GM12878 (cell line): ENCODE results near the gene CTSC. TPM values are rescaled to one million over a fixed set of nuclear protein-coding genes. Genes with fewer than 3 reads are reported as not detected.

Experiments
- ATAC-seq: fragments of 200-7000 bp; cut with Tn5 transposase; 3 replicates; pipeline ENCODE4 v1.9.1; 2020; ENCODE audit warnings: mild to moderate bottlenecking, moderate library complexity
- BruUV-seq: library from RNA; stranded (reverse); fragments of 400-500 nt; replicated peaks from 2 replicates; lab custom pipeline; 2021; lab: Mats Ljungman, UMichigan
- CTCF ChIA-PET: fragments of 300-600 bp; sonication (Branson Sonifier 250); formaldehyde crosslinking; extraction: SDS; loops from one replicate; lab custom pipeline; 2021; ENCODE audit warnings: inconsistent platforms; lab: Yijun Ruan, JAX
- POLR2A ChIA-PET: fragments of 350-600 bp; formaldehyde crosslinking; extraction: SDS; loops from one replicate; lab custom pipeline; 2021; ENCODE audit warnings: inconsistent platforms; lab: Charles Lee
- RAD21 ChIA-PET: fragments of 300-600 bp; sonication (Branson Sonifier 250); formaldehyde crosslinking; loops from one replicate; lab custom pipeline; 2023; ENCODE audit warnings: antibody characterized with exemption; ENCODE audit not compliant: unreplicated experiment; lab: Charles Lee
- SMC1A ChIA-PET: fragments of 300-600 bp; sonication (Branson Sonifier 250); formaldehyde crosslinking; loops from one replicate; lab custom pipeline; 2023; ENCODE audit not compliant: unreplicated experiment, uncharacterized antibody; lab: Charles Lee
- DNase-seq: peaks from one replicate; pipeline ENCODE4 v3.0.0-alpha.2; 2011; ENCODE audit warnings: low read depth, low spot score
- FAIRE-seq: peaks from 3 replicates; lab custom pipeline; 2011; peaks lifted over from hg19 to GRCh38; lab: Jason Lieb, UNC
- H2AFZ ChIP-seq: 2 replicates; pipeline ENCODE4 v1.6.0; 2011; ENCODE audit warnings: low read depth, low read length, control low read depth; ENCODE audit not compliant: control insufficient read depth
- H3K27ac ChIP-seq: 2 replicates; pipeline ENCODE4 v1.5.1; 2011; ENCODE audit warnings: control low read depth; ENCODE audit not compliant: control insufficient read depth, insufficient read depth
- H3K27me3 ChIP-seq, 2 experiments: replicated peaks in 1 of 2; 2 replicates each; pipeline versions ENCODE4 v1.6.0 to v1.6.1; 2011; ENCODE audit warnings: low read length in 1 of 2; ENCODE audit not compliant: control insufficient read depth in 2 of 2, insufficient read depth in 2 of 2
- H3K36me3 ChIP-seq, 2 experiments: 2 replicates each; pipeline ENCODE4 v1.5.1; 2011; ENCODE audit warnings: low read length in 1 of 2; ENCODE audit not compliant: control insufficient read depth in 2 of 2, insufficient read depth in 2 of 2
- H3K4me1 ChIP-seq: 2 replicates; pipeline ENCODE4 v1.6.1; 2011; ENCODE audit warnings: mild to moderate bottlenecking, low read length, moderate library complexity, mixed read lengths; ENCODE audit not compliant: control insufficient read depth, insufficient read depth
- H3K4me2 ChIP-seq: 2 replicates; pipeline ENCODE4 v1.6.0; 2011; ENCODE audit warnings: control low read depth; ENCODE audit not compliant: control insufficient read depth, insufficient read depth
- H3K4me3 ChIP-seq: fragments of 200-600 bp; sonication (generic); 2 replicates; pipeline ENCODE4 v1.5.1; 2016
- H3K79me2 ChIP-seq: 2 replicates; pipeline ENCODE4 v1.6.0; 2011; ENCODE audit warnings: low read length; ENCODE audit not compliant: control insufficient read depth, insufficient read depth
- H3K9ac ChIP-seq: 2 replicates; pipeline ENCODE4 v1.8.0; 2011; ENCODE audit warnings: low read length, control low read depth, mixed read lengths; ENCODE audit not compliant: control insufficient read depth, insufficient read depth
- H3K9me3 ChIP-seq: replicated peaks from 3 replicates; pipeline ENCODE4 v1.5.1; 2011; ENCODE audit warnings: mild to moderate bottlenecking, low read length; ENCODE audit not compliant: control insufficient read depth, insufficient read depth
- H4K20me1 ChIP-seq: 2 replicates; pipeline ENCODE4 v1.6.0; 2011; ENCODE audit not compliant: control insufficient read depth, insufficient read depth
- BMI1 ChIP-seq: fragments of 450-650 bp; IDR thresholded peaks from 2 replicates; pipeline ENCODE4 v1.6.1; 2016; ENCODE audit warnings: mild to moderate bottlenecking, moderate library complexity, borderline replicate concordance
- EED ChIP-seq: sonication (generic); IDR thresholded peaks from 2 replicates; pipeline ENCODE4 v1.6.1; 2016; ENCODE audit warnings: antibody characterized with exemption, low read depth
- SMAD5 ChIP-seq: IDR thresholded peaks from 2 replicates; pipeline ENCODE4 v1.6.1; 2016; ENCODE audit warnings: antibody characterized with exemption, low read depth
- ZZZ3 ChIP-seq: IDR thresholded peaks from 2 replicates; pipeline ENCODE4 v1.6.1; 2011; ENCODE audit warnings: low read depth; ENCODE audit not compliant: control insufficient read depth, insufficient read length
- WGBS: methylation state at CpG from one replicate; pipeline ENCODE4 v1.1.6; 2016; ENCODE audit warnings: low lambda C conversion rate; ENCODE audit not compliant: insufficient replicate concordance, insufficient coverage; ENCODE audit errors: missing lambda C conversion rate; 5-methylcytosine and 5-hydroxymethylcytosine counted together
- in situ Hi-C: fragments of 300-500 bp; cut with MboI; formaldehyde crosslinking; loops from 9 replicates; pipeline ENCODE4 v1.14.3; 2018; ENCODE audit warnings: mixed read lengths
- intact Hi-C: fragments of 100-400 bp; cut with micrococcal nuclease; formaldehyde crosslinking; loops from one replicate; pipeline ENCODE4 v1.14.2; 2022; ENCODE audit not compliant: unreplicated experiment
- polyA plus RNA-seq, 11 experiments: library from polyadenylated mRNA; depleted of rRNA in 4 of 11; unstranded in 6 of 11; stranded (reverse) in 5 of 11; fragments of >200 nt; fragmentation: Nextera tagmentation in 4 of 11; fragmentation: Illumina TruSeq in 1 of 11; extraction: Ambion mirVana in 4 of 11; extraction: Trizol in 1 of 11; gene quantifications; 1 replicate in 1 of 11; 2 replicates in 10 of 11; pipeline versions ENCODE4 v1.2.1 to v1.2.3, GENCODE V29; 2011 to 2016; ENCODE audit warnings: inconsistent platforms in 2 of 11, missing spikeins in 2 of 11, low read depth in 1 of 11
- total RNA-seq, 4 experiments: library from RNA; depleted of rRNA in 3 of 4; stranded (reverse); fragments of >200 nt in 3 of 4; fragmentation: Illumina TruSeq in 1 of 4; extraction: Trizol in 1 of 4; gene quantifications; 2 replicates each; pipeline versions ENCODE4 v1.2.1 to v1.2.3, GENCODE V29; 2013 to 2021

CTSC gene
- total and polyA plus RNA-seq, 10 of the 15 experiments (the other 5 are each of a cell fraction or from before 2014, with no cell fraction given): 289 to 1,123 (median 430) TPM

DNA sequence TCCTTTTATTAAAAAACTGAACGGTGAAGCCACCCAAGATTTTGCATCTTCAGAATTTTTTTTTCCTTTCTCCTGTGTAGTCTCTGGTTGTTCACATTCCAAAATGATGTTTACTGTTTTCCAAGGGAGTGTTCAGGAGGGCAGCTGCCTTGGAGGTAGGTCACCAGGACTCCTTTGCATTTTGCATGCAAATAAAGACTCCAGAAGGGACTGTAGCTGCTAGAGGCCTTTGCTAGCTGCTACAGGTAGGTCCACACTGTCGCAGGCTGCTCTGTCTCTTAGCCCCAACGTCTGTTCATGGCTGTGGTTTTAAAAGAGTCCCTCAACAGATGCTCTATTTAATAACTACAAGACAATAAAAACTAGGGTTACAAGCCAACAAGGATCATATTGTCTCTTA lies 11.4 kb downstream of the CTSC start:
- 86% methylated on average over 3 of the region's 3 CpGs for WGBS
- Histone ChIP-seq H3K4me1 (peaks cover 38% of the 10 kb centered on the region), H3K9me3 (peaks cover 1% of the 10 kb centered on the region; the same call in 2 of the 3 replicates), H3K4me3 (no peak overlapping the region), H4K20me1 (no peaks in the 10 kb centered on the region), H3K4me2 (peak overlapping the region; percentile 18; the same call in 1 of the 2 replicates), H3K27ac (peak overlapping the region; percentile 43; the same call in 1 of the 2 replicates), H3K79me2 (peaks cover 63% of the 10 kb centered on the region), H3K9ac (no peak overlapping the region; the same call in 1 of the 2 replicates), H3K36me3 (peaks cover 2 to 18% of the 10 kb centered on the region in 2 experiments), H2AFZ (no peak overlapping the region), H3K27me3 (no peaks in the 10 kb centered on the region)
- BruUV-seq: no TSS peak
- no peak for TF ChIP-seq ZZZ3
- TF ChIP-seq SMAD5: no peak
- TF ChIP-seq EED: no peak
- TF ChIP-seq BMI1: no peak
- CTCF ChIA-PET: interaction anchor here (1.0 to 4.0 kb wide), 5 partner anchors 8 to 30 kb away, joined by 3 to 42 read pairs (median 4); partner anchors contain the start of gene CTSC
- POLR2A ChIA-PET: interaction anchor here (0.6 to 8.7 kb wide), 7 partner anchors 9 to 176 kb away, joined by 3 to 68 read pairs (median 4); partner anchors contain the start of gene CTSC
- RAD21 ChIA-PET: interaction anchor here (0.6 to 16.2 kb wide), 10 partner anchors 8 to 218 kb away, joined by 3 to 299 read pairs (median 14); partner anchors contain the start of gene CTSC
- SMC1A ChIA-PET: interaction anchor here (0.6 to 12.3 kb wide), 13 partner anchors 9 to 161 kb away, joined by 3 to 288 read pairs (median 5); partner anchors contain the start of gene CTSC
- intact Hi-C loops (loop anchor here (2.0 to 5.0 kb wide), 2 partner anchors 15 to 94 kb away; no protein-coding TSS in a partner anchor), in situ Hi-C loops (no loop called here)
- DNase-seq: no peak
- peak; percentile 12; the same call in 2 of the 3 replicates for ATAC-seq
- no peak for FAIRE-seq
